Gastroesophageal sphincter (tissue), 3 donors: ENCODE measurements around the gene PTPRD.

ENCODE experiments used
- CTCF ChIP-seq, 4 experiments: fragments of 200-600 bp in 2 of 4; fragments of 450-650 bp in 2 of 4; sonication (generic) in 1 of 4; IDR thresholded peaks; one replicate each; pipeline ENCODE4 v1.5.1; 2017 to 2019; ENCODE audit warnings: antibody characterized with exemption in 4 of 4, mild to moderate bottlenecking in 2 of 4, moderate library complexity in 2 of 4
- POLR2AphosphoS5 ChIP-seq: sonication (generic); formaldehyde crosslinking; IDR thresholded peaks from one replicate; pipeline ENCODE4 v1.6.1; 2017; ENCODE audit warnings: antibody characterized with exemption

GRCh38 chr9:8890695-8891094 is 1722.1 kb downstream of the PTPRD start:
- TF ChIP-seq POLR2AphosphoS5, result no peak
- no peak for TF ChIP-seq CTCF (IDR thresholded peaks at IDR 0.05)
